Vagina (tissue), 2 donors: Measurements from ENCODE around the gene SLC19A3.

Experiments
- CTCF ChIP-seq, 3 experiments: fragments of 450-650 bp in 2 of 3; fragments of 200-600 bp in 1 of 3; sonication (generic) in 1 of 3; IDR thresholded peaks; one replicate each; pipeline ENCODE4 v1.5.1; 2017 to 2019; ENCODE audit warnings: antibody characterized with exemption in 3 of 3, mild to moderate bottlenecking in 2 of 3, moderate library complexity in 2 of 3
- POLR2A ChIP-seq, 2 donors: fragments of 450-650 bp; IDR thresholded peaks; one replicate each; pipeline ENCODE4 v1.6.1; 2017; ENCODE audit warnings: antibody characterized with exemption in 2 of 2, mild to moderate bottlenecking in 2 of 2, moderate library complexity in 2 of 2

- TF ChIP-seq CTCF (IDR thresholded peaks at IDR 0.05), result no peak
- TF ChIP-seq POLR2A (IDR thresholded peaks at IDR 0.05), result no peak
These were observed 43.3 kb downstream of the SLC19A3 start for GRCh38 chr2:227674485-227674884.
